GM19438 (cell line): Measurements from ENCODE around the gene UGGT2.
A peak's percentile ranks its signal among the peaks of the same experiment; 100 is the strongest.
"Not testable (repeated sequence)": the region's sequence is repeated elsewhere in the genome, so short reads cannot be mapped to it uniquely, and the experiment has no call there.

Experiments used
- ATAC-seq: cut with Tn5 transposase; IDR thresholded peaks from one replicate; pipeline ENCODE4 v1.9.1; 2021; ENCODE audit warnings: low read depth; ENCODE audit not compliant: unreplicated experiment

UGGT2 gene

GRCh38 chr13:96053003-96053703 is at the start of gene UGGT2:
Gene UGGT2 (minus strand): TSS chr13:96053401. CDS start chr13:96053312, 89 bp downstream.
- peak; percentile 97 for ATAC-seq

GRCh38 chr13:96100457-96101220 is 47.4 kb upstream of the UGGT2 start:
- no peak for ATAC-seq

- ATAC-seq: no peak
Measured at GRCh38 chr13:96093296-96094006, 40.2 kb upstream of the UGGT2 start.

GRCh38 chr13:96091164-96092117 is 38.2 kb upstream of the UGGT2 start:
- ATAC-seq: peak; percentile 6

- ATAC-seq: peak; percentile 38
Measured at GRCh38 chr13:96090240-96091101, 37.3 kb upstream of the UGGT2 start.

- ATAC-seq: peak; percentile 33
Measured at GRCh38 chr13:96089749-96090239, 36.6 kb upstream of the UGGT2 start, which contains the start of gene HS6ST3. Gene HS6ST3 (plus strand): TSS chr13:96090107.

GRCh38 chr13:96089139-96089538 is 35.9 kb upstream of the UGGT2 start:
- no peak for ATAC-seq

GRCh38 chr13:96086736-96087135 is 33.5 kb upstream of the UGGT2 start:
- ATAC-seq: no peak

- no peak for ATAC-seq
Measured at GRCh38 chr13:96082640-96083039, 29.4 kb upstream of the UGGT2 start.

- ATAC-seq: no peak
Measured at GRCh38 chr13:96081888-96082287, 28.7 kb upstream of the UGGT2 start.

GRCh38 chr13:96080676-96081075 is 27.5 kb upstream of the UGGT2 start:
- ATAC-seq: no peak

GRCh38 chr13:96075953-96076543 is 22.8 kb upstream of the UGGT2 start:
- no peak for ATAC-seq

- no peak for ATAC-seq
Measured at GRCh38 chr13:96072392-96072791, 19.2 kb upstream of the UGGT2 start.

- ATAC-seq: no peak
Measured at GRCh38 chr13:96071504-96071903, 18.3 kb upstream of the UGGT2 start.

- ATAC-seq: no peak
Measured at GRCh38 chr13:96068729-96069128, 15.5 kb upstream of the UGGT2 start.

GRCh38 chr13:96065849-96066248 is 12.6 kb upstream of the UGGT2 start:
- ATAC-seq: no peak

GRCh38 chr13:96052656-96053002 is 572 bp downstream of the UGGT2 start:
- peak; percentile 52 for ATAC-seq

GRCh38 chr13:96051946-96052345 is 1.3 kb downstream of the UGGT2 start:
- ATAC-seq: not testable (repeated sequence)

GRCh38 chr13:96051491-96051890 is 1.7 kb downstream of the UGGT2 start:
- ATAC-seq: not testable (repeated sequence)
